OCI-LY3 (cell line): ENCODE measurements around the gene TGFBR1.

ENCODE experiments used
- CTCF ChIP-seq: fragments of 200-600, 300-600 bp; sonication (generic); IDR thresholded peaks from 2 replicates; pipeline ENCODE4 v1.5.1; 2014; ENCODE audit warnings: antibody characterized with exemption, low read length, low read depth
- EZH2phosphoT487 ChIP-seq: fragments of 200-600 bp; shearing (Covaris generic); IDR thresholded peaks from 2 replicates; pipeline ENCODE4 v1.6.1; 2018; ENCODE audit warnings: antibody characterized with exemption, mixed run types, low read depth

GRCh38 chr9:99130069-99130468 is 25.2 kb downstream of the TGFBR1 start:
- TF ChIP-seq CTCF (no peak), EZH2phosphoT487 (0 out of 2 replicates have a peak, but pooled peaks have one; percentile 40)
